HL-60 (cell line): ENCODE measurements around the gene ATP13A1.

Source experiments
- DNase-seq, 2 experiments: peaks; one replicate each; pipeline ENCODE4 v3.0.0-alpha.2; 2010 to 2020; ENCODE audit warnings: low read depth in 1 of 2, low spot score in 1 of 2
- H3K27ac ChIP-seq: fragments of 250-450 bp; sonication (Bioruptor Pico); replicated peaks from 2 replicates; pipeline ENCODE4 v1.5.1; 2020; ENCODE audit warnings: mild to moderate bottlenecking, moderate library complexity
- H3K27me3 ChIP-seq: fragments of 250-450 bp; sonication (Bioruptor Pico); 2 replicates; pipeline ENCODE4 v1.5.1; 2021; ENCODE audit warnings: mild to moderate bottlenecking, moderate library complexity; ENCODE audit not compliant: insufficient read depth, poor library complexity, severe bottlenecking
- H3K4me3 ChIP-seq: replicated peaks from 2 replicates; pipeline ENCODE4 v1.5.1; 2011; ENCODE audit warnings: mild to moderate bottlenecking, control low read depth, low read length; ENCODE audit not compliant: insufficient read depth
- CTCF ChIP-seq: IDR thresholded peaks from one replicate; pipeline ENCODE4 v1.5.1; 2011; ENCODE audit warnings: low read length, control low read depth, inconsistent platforms; ENCODE audit not compliant: insufficient read depth
- GABPA ChIP-seq: IDR thresholded peaks from 2 replicates; pipeline ENCODE4 v1.6.1; 2012; ENCODE audit warnings: low read depth
- POLR2AphosphoS5 ChIP-seq: IDR thresholded peaks from 2 replicates; pipeline ENCODE4 v1.6.1; 2012; ENCODE audit warnings: low read depth
- REST ChIP-seq: IDR thresholded peaks from 2 replicates; pipeline ENCODE4 v1.6.1; 2012; ENCODE audit warnings: low read depth; ENCODE audit not compliant: insufficient replicate concordance
- SPI1 ChIP-seq: IDR thresholded peaks from 2 replicates; pipeline ENCODE4 v1.6.1; 2012; ENCODE audit warnings: low read depth, mild to moderate bottlenecking, borderline replicate concordance

The ATP13A1 gene

GRCh38 chr19:19630426-19630825, 33.0 kb downstream of the ATP13A1 start:
- no peak for DNase-seq
- Histone ChIP-seq H3K27ac (no peak overlapping the region), H3K4me3 (no peak overlapping the region), H3K27me3 (no peaks in the 10 kb centered on the region)
- no peak for TF ChIP-seq REST
- TF ChIP-seq GABPA: no peak
- TF ChIP-seq SPI1: no peak
- no peak for TF ChIP-seq POLR2AphosphoS5
- no peak for TF ChIP-seq CTCF

GRCh38 chr19:19630062-19630414, 33.4 kb downstream of the ATP13A1 start:
- H3K4me3 ChIP-seq: no peak overlapping the region
- H3K27ac ChIP-seq: no peak overlapping the region
- no peak for DNase-seq
- TF ChIP-seq CTCF (no peak), POLR2AphosphoS5 (no peak), GABPA (no peak), REST (no peak), SPI1 (no peak)
- H3K27me3 ChIP-seq: no peaks in the 10 kb centered on the region

GRCh38 chr19:19628501-19629134, 34.9 kb downstream of the ATP13A1 start:
- H3K4me3 ChIP-seq: peak overlapping the region; percentile 35
- TF ChIP-seq SPI1 (no peak), POLR2AphosphoS5 (peak; percentile 36; the same call in 1 of the 2 replicates)
- peak overlapping the region; percentile 72 for H3K27ac ChIP-seq
- H3K27me3 ChIP-seq: no peaks in the 10 kb centered on the region
- peak; percentile 81 to 83 for DNase-seq

- Histone ChIP-seq H3K4me3 (peak within 1 kb of the TSS; percentile 35), H3K27me3 (no peaks in the 10 kb centered on the region), H3K27ac (peak within 1 kb of the TSS; percentile 72)
- DNase-seq: no peak
- no peak for TF ChIP-seq CTCF
- TF ChIP-seq GABPA: no peak
- no peak for TF ChIP-seq POLR2AphosphoS5
- TF ChIP-seq SPI1: no peak
- no peak for TF ChIP-seq REST
Measured at GRCh38 chr19:19627621-19628500, 35.6 kb downstream of the ATP13A1 start, which contains the start of gene LPAR2. TSS of gene LPAR2 (minus strand) at chr19:19628220. CDS start at chr19:19627275, 945 bp downstream.
